ENCODE data around the gene DOCK9. TPM values are rescaled to one million over a fixed set of nuclear protein-coding genes. Genes with fewer than 3 reads are reported as not detected.

The DOCK9 gene
- total RNA-seq, 1 donor from 2014 or later = 25.5 TPM

- DNase-seq (no peak), ATAC-seq (ENCODE audit: low read depth) (no peak)
- H3K27me3 Mint-ChIP-seq = peaks cover 2% of the 10 kb centered on the region
- ChIA-PET CTCF (no interaction called here), POLR2A (no interaction called here)
- TF ChIP-seq, protein P1, sequence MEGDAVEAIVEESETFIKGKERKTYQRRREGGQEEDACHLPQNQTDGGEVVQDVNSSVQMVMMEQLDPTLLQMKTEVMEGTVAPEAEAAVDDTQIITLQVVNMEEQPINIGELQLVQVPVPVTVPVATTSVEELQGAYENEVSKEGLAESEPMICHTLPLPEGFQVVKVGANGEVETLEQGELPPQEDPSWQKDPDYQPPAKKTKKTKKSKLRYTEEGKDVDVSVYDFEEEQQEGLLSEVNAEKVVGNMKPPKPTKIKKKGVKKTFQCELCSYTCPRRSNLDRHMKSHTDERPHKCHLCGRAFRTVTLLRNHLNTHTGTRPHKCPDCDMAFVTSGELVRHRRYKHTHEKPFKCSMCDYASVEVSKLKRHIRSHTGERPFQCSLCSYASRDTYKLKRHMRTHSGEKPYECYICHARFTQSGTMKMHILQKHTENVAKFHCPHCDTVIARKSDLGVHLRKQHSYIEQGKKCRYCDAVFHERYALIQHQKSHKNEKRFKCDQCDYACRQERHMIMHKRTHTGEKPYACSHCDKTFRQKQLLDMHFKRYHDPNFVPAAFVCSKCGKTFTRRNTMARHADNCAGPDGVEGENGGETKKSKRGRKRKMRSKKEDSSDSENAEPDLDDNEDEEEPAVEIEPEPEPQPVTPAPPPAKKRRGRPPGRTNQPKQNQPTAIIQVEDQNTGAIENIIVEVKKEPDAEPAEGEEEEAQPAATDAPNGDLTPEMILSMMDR (IDR thresholded peaks at IDR 0.05) = no peak
- H3K9me3 Mint-ChIP-seq = no peaks in the 10 kb centered on the region
- no peaks in the 10 kb centered on the region for H3K4me1 Mint-ChIP-seq
- H3K27ac Mint-ChIP-seq = no peak overlapping the region
- no peaks in the 10 kb centered on the region for H3K36me3 Mint-ChIP-seq (ENCODE audit: low read depth)
- no peak overlapping the region for H3K4me3 Mint-ChIP-seq
- intact Hi-C loops (cut with micrococcal nuclease) = no loop called here
Observed at GRCh38 chr13:99008577-99008976, 30.7 kb upstream of the DOCK9 start.

GRCh38 chr13:99007414-99007986 lies 29.6 kb upstream of the DOCK9 start:
- Mint-ChIP-seq H3K4me1 (no peaks in the 10 kb centered on the region), H3K27ac (no peak overlapping the region), H3K27me3 (peaks cover 2% of the 10 kb centered on the region), H3K9me3 (no peaks in the 10 kb centered on the region), H3K4me3 (no peak overlapping the region), H3K36me3 (ENCODE audit: low read depth) (no peaks in the 10 kb centered on the region)
- ATAC-seq (ENCODE audit: low read depth) (no peak), DNase-seq (no peak)
- CTCF ChIA-PET = no interaction called here
- POLR2A ChIA-PET = no interaction called here
- intact Hi-C loops (cut with micrococcal nuclease) = no loop called here
- TF ChIP-seq, protein P1 (IDR thresholded peaks at IDR 0.05) = no peak

- POLR2A ChIA-PET = no interaction called here
- peaks cover 2% of the 10 kb centered on the region for H3K27me3 Mint-ChIP-seq
- CTCF ChIA-PET = no interaction called here
- no peaks in the 10 kb centered on the region for H3K4me1 Mint-ChIP-seq
- no peak for DNase-seq
- H3K36me3 Mint-ChIP-seq (ENCODE audit: low read depth) = no peaks in the 10 kb centered on the region
- H3K9me3 Mint-ChIP-seq = no peaks in the 10 kb centered on the region
- TF ChIP-seq, protein P1 (IDR thresholded peaks at IDR 0.05) = no peak
- ATAC-seq (ENCODE audit: low read depth) = no peak
- no peak overlapping the region for H3K4me3 Mint-ChIP-seq
- no peak overlapping the region for H3K27ac Mint-ChIP-seq
- intact Hi-C loops (cut with micrococcal nuclease) = no loop called here
Observed at GRCh38 chr13:99005609-99006008, 27.7 kb upstream of the DOCK9 start.

DNA sequence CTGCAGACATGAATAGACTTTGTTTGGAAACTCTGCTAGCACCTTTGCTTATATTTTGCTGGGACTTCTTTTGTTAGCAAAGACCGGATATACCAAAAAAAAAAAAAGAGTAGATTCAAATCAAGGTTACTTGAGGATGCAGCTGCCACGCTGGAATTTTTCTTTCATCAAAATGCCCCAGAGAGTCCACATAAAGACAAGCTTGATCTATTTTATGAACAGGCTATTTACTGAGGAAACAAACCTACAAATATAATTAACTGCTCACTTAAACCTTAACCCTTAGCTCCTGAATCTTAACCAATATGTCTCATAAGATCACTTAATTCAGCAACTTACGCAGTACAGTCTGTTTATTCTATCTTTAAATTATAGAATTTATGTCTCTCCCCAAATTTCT lies 27.1 kb upstream of the DOCK9 start:
- CTCF ChIA-PET = no interaction called here
- no peaks in the 10 kb centered on the region for H3K36me3 Mint-ChIP-seq (ENCODE audit: low read depth)
- H3K27ac Mint-ChIP-seq = no peak overlapping the region

GRCh38 chr13:99003851-99004471 lies 26.1 kb upstream of the DOCK9 start:
- Mint-ChIP-seq H3K27me3 (peaks cover 2% of the 10 kb centered on the region), H3K36me3 (ENCODE audit: low read depth) (no peaks in the 10 kb centered on the region), H3K9me3 (no peaks in the 10 kb centered on the region), H3K4me3 (no peak overlapping the region), H3K4me1 (peaks cover 6% of the 10 kb centered on the region), H3K27ac (no peak overlapping the region)
- TF ChIP-seq, protein P1 (IDR thresholded peaks at IDR 0.05) = no peak
- no peak for ATAC-seq (ENCODE audit: low read depth)
- POLR2A ChIA-PET = no interaction called here
- DNase-seq = no peak
- CTCF ChIA-PET = no interaction called here
- intact Hi-C loops (cut with micrococcal nuclease) = no loop called here

More for the DNA sequence above, 27.1 kb upstream of the DOCK9 start:
- no peaks in the 10 kb centered on the region for H3K9me3 Mint-ChIP-seq
- TF ChIP-seq, protein P1 (IDR thresholded peaks at IDR 0.05) = no peak
- DNase-seq (no peak), ATAC-seq (ENCODE audit: low read depth) (no peak)
- no peak overlapping the region for H3K4me3 Mint-ChIP-seq
- intact Hi-C loops (cut with micrococcal nuclease) = no loop called here
- H3K4me1 Mint-ChIP-seq = peaks cover 1% of the 10 kb centered on the region
- H3K27me3 Mint-ChIP-seq = peaks cover 2% of the 10 kb centered on the region
- POLR2A ChIA-PET = no interaction called here
